Cardiac ventricle fibroblast (primary cell): ENCODE results near the gene ZSCAN23. TPM values are rescaled to one million over a fixed set of nuclear protein-coding genes. Genes with fewer than 3 reads are reported as not detected.

ENCODE experiments used
- total RNA-seq: library from RNA; depleted of rRNA; stranded (reverse); fragments of >200 nt; gene quantifications from 2 replicates; pipeline ENCODE4 v1.2.3, GENCODE V29; 2015

ZSCAN23 gene
- 1.4 and 1.5 TPM in 2 replicates for total RNA-seq

DNA sequence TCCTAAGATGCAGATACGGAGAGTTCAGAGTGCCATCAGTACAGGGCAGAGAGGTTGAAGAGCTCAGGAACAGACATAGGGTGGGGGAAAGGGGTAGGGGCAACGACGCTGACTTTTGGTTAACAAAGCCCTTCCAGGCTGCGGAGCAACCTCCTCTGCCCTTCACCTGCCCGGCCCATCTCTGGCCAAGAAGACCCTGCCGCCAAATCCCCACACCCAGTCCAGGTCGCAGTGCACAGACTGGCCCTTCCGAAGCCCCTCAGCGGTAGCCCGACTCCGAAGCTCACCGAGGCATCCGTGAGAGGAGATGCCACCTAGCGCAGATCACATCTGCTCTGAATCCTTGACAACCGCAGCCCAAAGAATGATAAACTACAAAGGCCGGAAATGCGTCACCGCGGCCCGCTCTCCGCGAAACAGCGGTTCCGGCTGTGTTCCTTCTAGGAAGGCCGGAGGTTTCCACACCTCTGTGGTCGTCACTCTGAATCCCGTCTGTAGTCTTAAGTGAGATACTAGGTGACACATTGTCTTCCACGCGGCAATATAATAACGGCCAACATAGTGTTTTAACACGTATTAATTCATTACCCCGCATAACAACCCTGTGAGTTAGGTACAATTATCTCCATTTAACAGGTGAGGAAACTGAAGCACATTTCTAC, at the start of gene ZSCAN23:
Gene ZSCAN23, minus strand, starts transcription at position 380 of the 662 bp plus-strand sequence. CDS start 7,225 bp downstream, outside the sequence.

DNA sequence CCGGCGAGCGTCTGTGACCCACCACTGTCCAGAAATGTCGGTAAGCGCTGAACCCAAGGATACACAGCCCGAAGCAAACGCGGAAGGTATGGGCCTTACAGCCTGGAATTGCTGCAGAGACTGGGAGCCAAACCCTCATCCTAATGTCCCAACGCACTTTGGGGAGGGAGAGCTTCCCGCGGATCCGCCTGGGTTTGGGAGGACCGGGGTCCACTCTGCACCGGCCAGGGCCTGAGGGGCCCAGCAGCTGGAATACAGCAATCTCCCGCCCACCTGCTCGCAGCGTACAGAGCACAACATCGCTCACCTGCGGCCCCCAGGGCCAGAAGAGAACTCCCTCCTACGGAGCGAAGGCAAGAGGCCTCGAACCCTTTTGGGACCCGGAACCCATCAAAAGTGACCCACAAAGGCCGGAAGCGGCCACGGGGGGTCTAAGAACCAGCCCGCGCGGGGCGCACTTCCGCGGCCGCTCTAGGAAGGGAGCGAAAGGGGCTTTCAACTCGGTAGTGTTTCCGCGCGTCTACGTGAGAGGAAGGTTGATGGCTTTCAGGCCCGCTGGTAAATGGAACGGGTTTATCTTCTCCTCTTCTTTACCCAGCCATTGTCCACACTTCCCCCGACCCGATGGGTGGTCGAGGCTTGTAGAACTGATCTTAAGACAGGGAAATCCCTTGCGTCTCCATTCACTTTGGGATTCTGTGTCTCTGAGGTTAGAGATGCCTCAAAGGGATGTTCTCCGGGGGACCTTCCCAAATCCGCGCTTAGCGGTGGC, 43.8 kb downstream of the ZSCAN23 start, which contains the start of gene ZSCAN12:
Gene ZSCAN12, minus strand, starts transcription at position 398 of the 772 bp plus-strand sequence. CDS start 1,342 bp downstream, outside the sequence.

Other genes starting within 250 kb of the ZSCAN23 start
- gene ZSCAN9, start 218.2 kb downstream of the ZSCAN23 start, total RNA-seq = 4.6 and 5.1 TPM in 2 replicates
- gene ZKSCAN4, start 191.2 kb downstream of the ZSCAN23 start, total RNA-seq = 2.7 and 3.3 TPM in 2 replicates
- gene NKAPL, start 184.2 kb downstream of the ZSCAN23 start, total RNA-seq = 1.1 and 2.1 TPM in 2 replicates
- 11.2 and 14.8 TPM in 2 replicates for gene ZSCAN26, start 176.3 kb downstream of the ZSCAN23 start, total RNA-seq
- gene PGBD1, start 161.9 kb downstream of the ZSCAN23 start, total RNA-seq = 1.6 and 3.2 TPM in 2 replicates
- gene ZSCAN31, start 107.3 kb downstream of the ZSCAN23 start, total RNA-seq = 10.1 and 14.4 TPM in 2 replicates
- 3.6 and 4.4 TPM in 2 replicates for gene ZKSCAN3, start 93.5 kb downstream of the ZSCAN23 start, total RNA-seq
- 3.2 and 4.2 TPM in 2 replicates for gene ZSCAN12, start 43.7 kb downstream of the ZSCAN23 start, total RNA-seq
- gene GPX6, start 72.3 kb upstream of the ZSCAN23 start, total RNA-seq = not detected in 2 replicates
- not detected in 2 replicates for gene GPX5, start 82.4 kb upstream of the ZSCAN23 start, total RNA-seq